GM23338 (cell line): Measurements from ENCODE around the gene MEIOB.

Experiments used
- CREB1 ChIP-seq: fragments of 250-450 bp; sonication (Bioruptor Pico); IDR thresholded peaks from 2 replicates; pipeline ENCODE4 v1.5.0; 2020; ENCODE audit warnings: low read depth, mild to moderate bottlenecking, moderate library complexity
- CTCF ChIP-seq, 2 experiments: fragments of 200-600 bp in 1 of 2; sonication (generic) in 1 of 2; conservative IDR thresholded peaks; 2 replicates each; pipeline versions ENCODE4 v1.5.1 to v1.6.1; 2016 to 2017; ENCODE audit warnings: antibody characterized with exemption in 2 of 2, low read depth in 2 of 2, mild to moderate bottlenecking in 2 of 2, moderate library complexity in 1 of 2
- ETS1 ChIP-seq: IDR thresholded peaks from 2 replicates; pipeline ENCODE4 v1.6.1; 2016; ENCODE audit warnings: antibody characterized with exemption
- EZH2 ChIP-seq: fragments of 200-600 bp; sonication (generic); IDR thresholded peaks from one replicate; pipeline ENCODE4 v1.8.0; 2017; ENCODE audit warnings: antibody characterized with exemption, mild to moderate bottlenecking, low read depth; ENCODE audit not compliant: unreplicated experiment
- EZH2phosphoT487 ChIP-seq: fragments of 200-600 bp; sonication (generic); IDR thresholded peaks from one replicate; pipeline ENCODE4 v1.8.1; 2018; ENCODE audit warnings: antibody characterized with exemption; ENCODE audit not compliant: unreplicated experiment
- JUNB ChIP-seq: IDR thresholded peaks from one replicate; pipeline ENCODE4 v1.6.1; 2016; ENCODE audit warnings: antibody characterized with exemption; ENCODE audit not compliant: unreplicated experiment
- NANOG ChIP-seq: IDR thresholded peaks from 2 replicates; pipeline ENCODE4 v1.6.1; 2016; ENCODE audit warnings: antibody characterized with exemption, borderline replicate concordance
- POLR2AphosphoS5 ChIP-seq: IDR thresholded peaks from 2 replicates; pipeline ENCODE4 v1.6.1; 2016; ENCODE audit warnings: antibody characterized with exemption, low read depth
- ZNF331 ChIP-seq: fragments of 250-450 bp; sonication (Bioruptor Pico); IDR thresholded peaks from 2 replicates; pipeline ENCODE4 v1.5.0; 2020; ENCODE audit warnings: low read depth, mild to moderate bottlenecking, moderate library complexity
- TF ChIP-seq, protein P1 (sequence below): IDR thresholded peaks from one replicate; pipeline ENCODE4 v1.6.1; 2018; ENCODE audit warnings: antibody characterized with exemption; ENCODE audit not compliant: unreplicated experiment
- TF ChIP-seq, protein P2 (sequence below): fragments of 250-450 bp; sonication (Bioruptor Pico); IDR thresholded peaks from 2 replicates; pipeline ENCODE4 v1.5.0; 2020; ENCODE audit warnings: mild to moderate bottlenecking, moderate library complexity

GRCh38 chr16:1818873-1819525, 53.0 kb downstream of the MEIOB start:
- TF ChIP-seq CTCF (conservative IDR thresholded peaks at IDR 0.05; ENCODE audit: low read depth in 2 of 2) (no peak), JUNB (no peak), EZH2phosphoT487 (no peak), NANOG (no peak), ETS1 (no peak), CREB1 (CRISPR knock-in tag) (no peak), EZH2 (no peak), POLR2AphosphoS5 (no peak), ZNF331 (CRISPR knock-in tag) (no peak)
- TF ChIP-seq, protein P1, sequence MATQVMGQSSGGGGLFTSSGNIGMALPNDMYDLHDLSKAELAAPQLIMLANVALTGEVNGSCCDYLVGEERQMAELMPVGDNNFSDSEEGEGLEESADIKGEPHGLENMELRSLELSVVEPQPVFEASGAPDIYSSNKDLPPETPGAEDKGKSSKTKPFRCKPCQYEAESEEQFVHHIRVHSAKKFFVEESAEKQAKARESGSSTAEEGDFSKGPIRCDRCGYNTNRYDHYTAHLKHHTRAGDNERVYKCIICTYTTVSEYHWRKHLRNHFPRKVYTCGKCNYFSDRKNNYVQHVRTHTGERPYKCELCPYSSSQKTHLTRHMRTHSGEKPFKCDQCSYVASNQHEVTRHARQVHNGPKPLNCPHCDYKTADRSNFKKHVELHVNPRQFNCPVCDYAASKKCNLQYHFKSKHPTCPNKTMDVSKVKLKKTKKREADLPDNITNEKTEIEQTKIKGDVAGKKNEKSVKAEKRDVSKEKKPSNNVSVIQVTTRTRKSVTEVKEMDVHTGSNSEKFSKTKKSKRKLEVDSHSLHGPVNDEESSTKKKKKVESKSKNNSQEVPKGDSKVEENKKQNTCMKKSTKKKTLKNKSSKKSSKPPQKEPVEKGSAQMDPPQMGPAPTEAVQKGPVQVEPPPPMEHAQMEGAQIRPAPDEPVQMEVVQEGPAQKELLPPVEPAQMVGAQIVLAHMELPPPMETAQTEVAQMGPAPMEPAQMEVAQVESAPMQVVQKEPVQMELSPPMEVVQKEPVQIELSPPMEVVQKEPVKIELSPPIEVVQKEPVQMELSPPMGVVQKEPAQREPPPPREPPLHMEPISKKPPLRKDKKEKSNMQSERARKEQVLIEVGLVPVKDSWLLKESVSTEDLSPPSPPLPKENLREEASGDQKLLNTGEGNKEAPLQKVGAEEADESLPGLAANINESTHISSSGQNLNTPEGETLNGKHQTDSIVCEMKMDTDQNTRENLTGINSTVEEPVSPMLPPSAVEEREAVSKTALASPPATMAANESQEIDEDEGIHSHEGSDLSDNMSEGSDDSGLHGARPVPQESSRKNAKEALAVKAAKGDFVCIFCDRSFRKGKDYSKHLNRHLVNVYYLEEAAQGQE = no peak
- TF ChIP-seq, protein P2, sequence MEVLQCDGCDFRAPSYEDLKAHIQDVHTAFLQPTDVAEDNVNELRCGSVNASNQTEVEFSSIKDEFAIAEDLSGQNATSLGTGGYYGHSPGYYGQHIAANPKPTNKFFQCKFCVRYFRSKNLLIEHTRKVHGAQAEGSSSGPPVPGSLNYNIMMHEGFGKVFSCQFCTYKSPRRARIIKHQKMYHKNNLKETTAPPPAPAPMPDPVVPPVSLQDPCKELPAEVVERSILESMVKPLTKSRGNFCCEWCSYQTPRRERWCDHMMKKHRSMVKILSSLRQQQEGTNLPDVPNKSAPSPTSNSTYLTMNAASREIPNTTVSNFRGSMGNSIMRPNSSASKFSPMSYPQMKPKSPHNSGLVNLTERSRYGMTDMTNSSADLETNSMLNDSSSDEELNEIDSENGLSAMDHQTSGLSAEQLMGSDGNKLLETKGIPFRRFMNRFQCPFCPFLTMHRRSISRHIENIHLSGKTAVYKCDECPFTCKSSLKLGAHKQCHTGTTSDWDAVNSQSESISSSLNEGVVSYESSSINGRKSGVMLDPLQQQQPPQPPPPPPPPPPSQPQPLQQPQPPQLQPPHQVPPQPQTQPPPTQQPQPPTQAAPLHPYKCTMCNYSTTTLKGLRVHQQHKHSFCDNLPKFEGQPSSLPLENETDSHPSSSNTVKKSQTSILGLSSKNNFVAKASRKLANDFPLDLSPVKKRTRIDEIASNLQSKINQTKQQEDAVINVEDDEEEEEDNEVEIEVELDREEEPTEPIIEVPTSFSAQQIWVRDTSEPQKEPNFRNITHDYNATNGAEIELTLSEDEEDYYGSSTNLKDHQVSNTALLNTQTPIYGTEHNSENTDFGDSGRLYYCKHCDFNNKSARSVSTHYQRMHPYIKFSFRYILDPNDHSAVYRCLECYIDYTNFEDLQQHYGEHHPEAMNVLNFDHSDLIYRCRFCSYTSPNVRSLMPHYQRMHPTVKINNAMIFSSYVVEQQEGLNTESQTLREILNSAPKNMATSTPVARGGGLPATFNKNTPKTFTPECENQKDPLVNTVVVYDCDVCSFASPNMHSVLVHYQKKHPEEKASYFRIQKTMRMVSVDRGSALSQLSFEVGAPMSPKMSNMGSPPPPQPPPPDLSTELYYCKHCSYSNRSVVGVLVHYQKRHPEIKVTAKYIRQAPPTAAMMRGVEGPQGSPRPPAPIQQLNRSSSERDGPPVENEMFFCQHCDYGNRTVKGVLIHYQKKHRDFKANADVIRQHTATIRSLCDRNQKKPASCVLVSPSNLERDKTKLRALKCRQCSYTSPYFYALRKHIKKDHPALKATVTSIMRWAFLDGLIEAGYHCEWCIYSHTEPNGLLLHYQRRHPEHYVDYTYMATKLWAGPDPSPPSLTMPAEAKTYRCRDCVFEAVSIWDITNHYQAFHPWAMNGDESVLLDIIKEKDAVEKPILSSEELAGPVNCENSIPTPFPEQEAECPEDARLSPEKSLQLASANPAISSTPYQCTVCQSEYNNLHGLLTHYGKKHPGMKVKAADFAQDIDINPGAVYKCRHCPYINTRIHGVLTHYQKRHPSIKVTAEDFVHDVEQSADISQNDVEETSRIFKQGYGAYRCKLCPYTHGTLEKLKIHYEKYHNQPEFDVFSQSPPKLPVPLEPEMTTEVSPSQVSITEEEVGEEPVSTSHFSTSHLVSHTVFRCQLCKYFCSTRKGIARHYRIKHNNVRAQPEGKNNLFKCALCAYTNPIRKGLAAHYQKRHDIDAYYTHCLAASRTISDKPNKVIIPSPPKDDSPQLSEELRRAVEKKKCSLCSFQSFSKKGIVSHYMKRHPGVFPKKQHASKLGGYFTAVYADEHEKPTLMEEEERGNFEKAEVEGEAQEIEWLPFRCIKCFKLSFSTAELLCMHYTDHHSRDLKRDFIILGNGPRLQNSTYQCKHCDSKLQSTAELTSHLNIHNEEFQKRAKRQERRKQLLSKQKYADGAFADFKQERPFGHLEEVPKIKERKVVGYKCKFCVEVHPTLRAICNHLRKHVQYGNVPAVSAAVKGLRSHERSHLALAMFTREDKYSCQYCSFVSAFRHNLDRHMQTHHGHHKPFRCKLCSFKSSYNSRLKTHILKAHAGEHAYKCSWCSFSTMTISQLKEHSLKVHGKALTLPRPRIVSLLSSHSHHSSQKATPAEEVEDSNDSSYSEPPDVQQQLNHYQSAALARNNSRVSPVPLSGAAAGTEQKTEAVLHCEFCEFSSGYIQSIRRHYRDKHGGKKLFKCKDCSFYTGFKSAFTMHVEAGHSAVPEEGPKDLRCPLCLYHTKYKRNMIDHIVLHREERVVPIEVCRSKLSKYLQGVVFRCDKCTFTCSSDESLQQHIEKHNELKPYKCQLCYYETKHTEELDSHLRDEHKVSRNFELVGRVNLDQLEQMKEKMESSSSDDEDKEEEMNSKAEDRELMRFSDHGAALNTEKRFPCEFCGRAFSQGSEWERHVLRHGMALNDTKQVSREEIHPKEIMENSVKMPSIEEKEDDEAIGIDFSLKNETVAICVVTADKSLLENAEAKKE = no peak
